CD4-positive, alpha-beta T cell treated with Interleukin-1 beta for 1 hour (primary cell): ENCODE results near the gene LRRC57.
"Not testable (repeated sequence)": the region's sequence is repeated elsewhere in the genome, so short reads cannot be mapped to it uniquely, and the experiment has no call there.

Source experiments
- DNase-seq, 2 donors: peaks; one replicate each; pipeline ENCODE4 v3.0.0-alpha.2; 2020 to 2022

The LRRC57 gene

DNA sequence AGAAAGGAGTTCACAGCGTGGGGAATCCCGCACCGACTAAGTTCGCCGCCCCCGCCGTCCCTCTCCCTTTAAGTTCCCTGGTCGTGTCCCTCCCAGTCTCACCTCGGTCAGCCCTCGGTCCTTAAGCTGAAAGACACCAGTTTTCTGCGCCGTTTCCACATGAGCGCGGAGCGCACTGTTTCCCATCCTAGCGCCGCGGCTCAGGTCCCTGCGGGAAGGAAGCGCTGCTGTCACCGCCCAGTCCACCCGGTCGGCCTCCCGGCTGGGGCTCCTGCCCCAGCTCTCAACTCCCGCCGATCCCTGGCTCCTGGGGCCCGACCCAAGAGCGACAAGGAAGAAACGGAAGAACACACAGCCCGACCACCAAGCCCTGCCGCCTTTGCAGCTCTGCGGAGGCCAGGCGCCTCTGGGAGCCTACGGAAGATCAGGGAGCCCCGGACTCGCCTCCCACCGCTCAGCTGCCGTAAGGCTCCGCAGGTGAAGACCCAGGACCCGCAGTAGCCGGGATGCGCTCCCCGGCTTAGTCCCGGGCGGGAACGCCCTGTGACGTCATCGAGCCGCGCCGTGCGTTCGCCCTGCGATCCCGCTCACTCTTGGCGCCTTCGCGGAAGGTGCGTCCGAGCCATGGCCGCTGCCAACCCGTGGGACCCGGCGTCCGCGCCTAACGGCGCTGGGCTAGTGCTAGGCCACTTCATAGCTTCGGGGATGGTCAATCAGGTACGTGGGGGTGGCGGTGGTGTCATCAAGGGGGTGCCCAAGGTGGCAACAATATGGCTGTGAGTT lies at the start of gene LRRC57, which contains the start of gene HAUS2:
Gene LRRC57 (minus strand): TSS at position 545 of the 783 bp plus-strand sequence. CDS start 359 bp downstream, at position 186.
Gene HAUS2 (plus strand): TSS at position 590 of the 783 bp plus-strand sequence. CDS start 35 bp downstream, at position 625.
- DNase-seq: peak; percentile 84 to 86

DNA sequence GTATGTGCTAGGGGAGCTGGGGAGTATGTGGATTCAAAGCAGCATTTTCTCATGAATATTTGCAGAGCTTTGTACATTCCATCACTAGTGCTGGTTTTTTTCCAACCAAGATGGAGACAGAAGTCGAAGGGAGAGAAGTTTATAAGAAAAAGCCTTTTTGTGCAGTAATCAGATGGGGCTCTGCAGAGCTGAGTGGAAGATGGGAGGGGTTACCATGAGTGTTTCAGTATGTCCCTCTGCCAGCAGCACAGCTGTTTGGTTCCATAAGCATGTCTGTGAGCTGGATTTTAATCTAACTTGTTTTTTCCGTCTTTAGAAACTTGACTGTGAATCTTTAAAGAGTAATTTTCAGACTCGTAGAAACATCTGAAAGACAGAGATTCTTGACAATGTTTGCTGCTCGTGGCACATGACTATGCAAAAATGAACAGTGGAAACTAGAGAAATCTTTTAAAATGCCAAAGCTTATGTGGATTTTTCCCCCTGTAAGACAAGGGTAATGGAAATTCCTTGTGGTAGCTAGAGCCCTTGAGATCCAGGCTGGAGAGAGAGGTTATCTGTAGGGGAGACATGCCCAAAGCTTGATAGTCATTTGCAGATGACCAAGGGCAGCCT lies 47.1 kb upstream of the LRRC57 start:
- DNase-seq: no peak

DNA sequence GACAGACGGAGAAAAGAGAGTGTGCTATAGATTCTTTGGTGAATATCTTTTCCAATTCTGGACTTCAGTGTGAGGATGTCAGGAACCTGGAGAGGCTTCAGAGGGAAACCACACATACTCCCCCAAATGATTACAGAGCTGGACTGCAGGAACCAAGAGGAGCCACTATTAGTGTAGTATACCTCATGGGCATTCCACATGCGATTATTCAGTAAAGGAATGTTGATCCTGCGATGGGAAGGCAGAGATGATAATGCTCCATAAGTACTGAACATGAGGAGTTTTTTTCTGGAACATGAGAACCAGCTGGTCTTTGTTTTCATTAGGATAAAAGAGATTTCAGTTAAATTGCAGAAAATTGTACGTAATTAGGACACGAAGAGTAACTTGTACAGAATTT lies 45.5 kb upstream of the LRRC57 start:
- no peak for DNase-seq

DNA sequence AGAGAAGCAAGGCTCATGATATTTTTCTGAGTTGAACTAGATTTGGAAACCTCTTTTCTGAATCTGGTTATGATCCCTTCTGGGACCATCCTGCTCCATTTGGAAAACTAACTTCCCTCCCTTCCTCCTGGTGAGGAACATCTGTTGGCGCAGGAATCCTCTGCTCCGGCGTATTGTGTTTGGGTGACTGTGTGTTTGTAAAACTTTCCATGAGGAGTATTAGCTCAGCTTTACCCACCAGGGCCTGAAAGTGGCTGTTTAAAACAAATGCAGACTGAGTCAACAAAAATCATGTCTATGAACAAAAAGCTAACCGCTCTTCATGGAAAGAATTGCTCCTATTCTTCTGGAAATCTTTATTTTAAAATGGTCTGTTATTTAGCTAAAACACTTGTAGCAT lies 44.5 kb upstream of the LRRC57 start:
- DNase-seq: no peak

DNA sequence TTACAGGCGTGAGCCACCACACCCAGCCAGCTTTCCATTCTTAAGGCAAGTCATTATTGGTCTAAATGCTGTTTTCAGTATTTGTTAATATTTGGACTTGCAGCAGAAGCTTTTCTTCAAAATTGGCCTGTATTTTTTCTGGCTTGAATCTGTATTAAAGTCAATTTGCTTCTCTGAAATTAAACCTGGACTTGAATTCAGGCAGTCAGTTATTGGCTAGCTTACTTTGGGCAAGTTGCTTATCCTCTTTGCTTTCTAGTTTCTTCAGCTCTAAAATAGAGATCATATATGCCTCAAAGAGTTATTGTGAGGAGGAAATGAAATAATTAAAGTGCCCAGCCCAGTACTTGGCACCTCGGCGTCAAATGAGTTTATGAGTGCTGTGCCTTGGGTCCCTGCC lies 44.1 kb upstream of the LRRC57 start:
- DNase-seq: no peak

DNA sequence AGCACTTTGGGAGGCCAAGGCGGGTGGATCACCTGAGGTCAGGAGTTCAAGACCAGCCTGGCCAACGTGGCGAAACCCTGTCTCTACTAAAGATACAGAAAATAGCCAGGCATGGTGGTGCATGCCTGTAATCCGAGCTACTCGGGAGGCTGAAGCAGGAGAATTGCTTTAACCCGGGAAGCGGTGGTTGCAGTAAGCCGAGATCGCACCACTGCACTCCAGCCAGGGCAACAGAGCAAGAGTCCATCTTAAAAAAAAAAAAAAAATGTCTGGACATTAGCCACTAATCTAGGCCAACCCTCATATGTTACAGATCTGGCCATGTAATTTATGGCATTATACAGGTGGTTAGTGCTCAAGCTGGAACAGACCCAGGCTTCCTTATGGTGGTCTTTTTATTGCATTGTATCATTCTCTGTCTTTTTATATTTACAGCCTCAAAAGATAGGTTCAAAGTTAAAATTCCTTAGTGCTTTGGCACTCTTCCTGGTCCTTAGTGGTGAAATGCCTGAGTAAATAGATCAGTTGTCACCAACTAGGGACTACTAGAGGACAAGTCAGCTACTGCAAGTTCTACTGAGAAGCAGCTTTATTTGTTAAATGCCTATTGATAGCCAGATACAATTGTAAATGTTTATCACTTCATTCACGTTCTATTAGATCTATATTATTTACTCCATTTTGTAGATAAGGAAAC lies 42.8 kb upstream of the LRRC57 start:
- no peak for DNase-seq

DNA sequence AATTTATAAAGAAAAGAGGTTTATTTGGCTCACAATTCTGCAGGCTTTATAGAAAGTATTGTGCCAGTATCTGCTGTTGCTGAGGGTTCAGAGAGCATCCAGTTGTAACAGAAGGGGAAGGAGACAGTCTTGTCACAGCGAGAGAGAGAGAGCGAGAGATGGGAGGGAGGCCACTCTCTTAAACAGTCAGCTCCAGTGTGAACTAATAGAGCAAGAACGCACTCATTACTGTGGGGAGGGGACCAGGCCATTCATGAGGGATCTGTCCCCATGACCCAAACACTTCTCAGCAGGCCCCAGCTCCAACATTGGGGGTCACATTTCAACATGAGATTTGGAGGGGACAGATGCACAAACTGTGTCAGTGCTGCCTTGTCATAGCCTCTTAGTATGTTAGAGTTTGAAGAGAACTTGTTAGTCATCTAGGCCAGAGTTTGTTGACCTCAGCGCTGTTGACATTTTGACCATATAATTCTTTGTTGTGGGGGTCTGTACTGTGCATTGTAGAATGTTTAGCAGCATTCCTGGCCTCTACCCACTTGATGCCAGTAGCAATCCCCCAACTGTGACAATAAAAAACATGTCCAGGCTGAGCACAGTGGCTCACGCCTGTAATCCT lies 42.1 kb upstream of the LRRC57 start:
- no peak for DNase-seq

DNA sequence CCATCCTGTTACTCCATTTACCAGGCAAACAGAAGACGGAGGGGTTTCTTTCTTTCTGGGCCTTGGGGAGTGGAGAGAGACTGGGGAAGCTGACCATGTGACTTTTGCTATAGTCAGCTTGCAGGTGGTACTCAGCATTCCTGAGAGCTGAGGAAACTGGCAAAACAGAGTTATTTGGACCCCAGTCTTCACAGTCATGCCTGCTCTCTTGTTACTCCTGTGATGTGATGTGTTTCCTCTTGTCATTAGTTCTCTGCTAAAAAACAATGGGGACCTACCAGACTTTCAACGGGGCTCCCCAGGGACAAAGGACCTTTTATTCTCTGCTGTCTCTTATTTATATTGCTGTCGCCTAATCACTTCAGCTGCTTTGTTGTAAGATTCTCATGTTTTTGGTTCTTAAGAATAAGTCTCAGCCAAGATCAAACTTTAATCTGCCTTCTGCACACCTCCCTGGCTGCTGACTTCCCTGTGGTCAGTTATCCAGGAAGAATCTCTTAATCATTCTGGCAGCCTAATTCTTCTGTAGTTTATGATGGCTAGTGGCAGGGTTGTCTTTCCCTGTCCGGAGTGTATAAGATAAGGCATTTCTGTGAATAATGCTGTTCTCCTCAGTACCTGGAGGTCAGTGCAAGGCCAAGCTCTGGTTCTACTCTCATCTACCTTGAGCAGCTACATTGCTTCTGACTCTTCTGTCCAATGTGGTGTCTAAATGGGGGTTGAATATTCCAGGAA lies 35.6 kb upstream of the LRRC57 start:
- DNase-seq: no peak

DNA sequence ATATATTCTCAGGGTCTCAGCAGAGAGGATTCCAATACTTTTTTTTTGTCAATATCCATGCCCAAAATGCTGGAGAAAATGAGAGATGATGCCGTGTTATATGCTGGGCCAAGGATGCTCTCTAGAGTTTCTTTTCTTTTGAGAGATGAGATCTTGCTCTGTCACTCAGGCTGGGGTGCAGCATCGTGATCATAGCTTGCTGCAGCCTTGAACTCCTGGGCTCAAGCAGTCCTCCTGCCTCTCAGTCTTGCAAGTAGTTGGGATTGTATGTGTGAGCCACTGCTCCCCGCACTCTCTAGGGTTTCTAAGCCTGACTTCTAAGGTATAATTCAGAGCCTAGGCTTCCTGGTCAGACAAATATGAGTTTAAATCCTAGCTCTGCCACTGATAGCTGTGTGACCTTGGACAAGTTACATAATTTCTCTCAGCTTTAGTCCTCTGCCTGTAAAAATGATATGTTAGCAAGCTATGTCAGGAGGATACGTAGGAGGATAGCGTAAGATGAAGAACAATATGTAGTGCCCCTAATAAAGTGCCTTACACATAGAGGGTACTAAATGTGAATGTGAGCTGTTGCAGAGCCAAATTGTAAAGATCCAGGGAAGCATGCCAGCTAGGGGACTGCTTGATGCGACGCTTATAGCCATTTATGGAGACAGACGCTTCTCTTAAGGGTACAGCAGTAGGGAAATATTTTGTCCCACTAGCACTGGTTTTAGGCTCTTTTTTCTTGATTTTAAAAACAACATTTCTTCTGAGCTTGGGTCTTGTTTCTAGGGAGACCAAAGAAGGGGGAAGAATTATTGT lies 34.2 kb upstream of the LRRC57 start:
- no peak for DNase-seq

DNA sequence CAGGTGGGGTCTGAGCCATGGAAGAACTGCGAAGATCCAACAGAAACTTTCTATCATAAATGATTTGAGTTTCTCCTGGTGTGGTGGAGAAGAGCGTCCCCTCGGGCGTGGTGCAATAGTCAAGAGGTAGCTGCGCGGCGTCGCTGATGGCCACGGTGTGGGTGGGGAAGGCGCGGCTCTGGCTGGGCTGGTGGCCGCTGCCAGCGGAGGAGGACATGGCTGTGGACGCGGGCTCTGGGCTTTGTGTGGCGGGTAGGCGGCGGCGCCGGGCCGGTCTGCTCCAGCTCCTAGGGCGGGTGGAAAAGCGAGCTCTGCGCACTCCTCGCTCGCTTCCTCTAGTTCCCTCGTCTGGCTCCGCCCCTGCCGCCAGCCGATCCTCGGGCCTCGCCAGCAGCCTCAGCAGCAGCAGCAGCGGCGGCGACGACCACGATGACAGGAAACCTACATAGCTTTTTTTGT lies 32.7 kb upstream of the LRRC57 start:
- peak; percentile 76 to 78 for DNase-seq

DNA sequence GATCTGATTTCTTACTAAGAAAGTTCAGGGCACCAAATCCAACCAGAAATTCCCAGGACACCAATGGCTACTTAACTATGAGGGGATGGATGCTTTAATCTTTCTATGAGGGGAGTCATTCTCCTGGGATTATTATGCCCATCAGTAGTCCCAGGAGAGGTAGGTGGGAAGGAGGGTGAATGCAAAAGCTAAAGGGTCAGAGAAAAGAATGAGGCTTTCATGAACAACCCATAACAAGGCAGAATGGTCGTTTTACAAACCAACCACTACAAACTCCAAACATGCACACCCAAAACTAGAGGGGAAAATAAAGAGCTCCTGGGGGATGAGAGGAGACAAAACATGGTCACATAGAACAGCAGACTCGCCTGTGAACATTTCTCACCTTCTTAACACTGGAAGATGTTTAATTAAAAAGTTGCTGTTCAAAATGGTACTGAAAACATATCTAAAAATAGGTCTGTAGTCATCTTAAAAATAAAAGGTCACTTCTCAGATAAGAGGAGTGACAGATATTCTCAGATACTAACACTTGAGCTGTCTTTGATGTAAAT lies 30.5 kb upstream of the LRRC57 start:
- DNase-seq: no peak

DNA sequence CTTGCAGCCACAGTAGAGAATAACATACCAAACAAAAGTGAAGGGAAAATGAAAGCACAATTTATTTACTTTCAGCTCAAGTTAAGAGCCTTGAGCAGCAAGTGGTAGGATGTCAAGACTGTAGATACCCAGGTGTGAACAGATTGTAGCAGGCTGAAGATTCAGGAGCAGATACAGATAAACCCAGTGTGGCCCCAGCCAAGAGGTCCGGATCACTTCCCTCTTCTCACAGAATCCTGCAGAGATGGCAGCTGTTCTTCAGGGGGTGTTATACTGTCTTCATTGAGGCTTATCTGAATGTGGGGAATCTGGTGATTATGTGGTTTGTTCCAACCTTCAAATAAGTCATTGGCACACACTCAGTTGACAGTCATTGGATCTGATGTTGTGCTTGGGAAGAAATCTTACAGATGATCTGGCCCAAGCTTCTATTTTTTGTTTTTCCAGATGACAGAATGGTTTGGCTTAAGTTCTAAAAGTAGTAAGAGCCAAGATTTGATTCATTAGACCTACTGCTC lies 29.0 kb upstream of the LRRC57 start:
- no peak for DNase-seq

DNA sequence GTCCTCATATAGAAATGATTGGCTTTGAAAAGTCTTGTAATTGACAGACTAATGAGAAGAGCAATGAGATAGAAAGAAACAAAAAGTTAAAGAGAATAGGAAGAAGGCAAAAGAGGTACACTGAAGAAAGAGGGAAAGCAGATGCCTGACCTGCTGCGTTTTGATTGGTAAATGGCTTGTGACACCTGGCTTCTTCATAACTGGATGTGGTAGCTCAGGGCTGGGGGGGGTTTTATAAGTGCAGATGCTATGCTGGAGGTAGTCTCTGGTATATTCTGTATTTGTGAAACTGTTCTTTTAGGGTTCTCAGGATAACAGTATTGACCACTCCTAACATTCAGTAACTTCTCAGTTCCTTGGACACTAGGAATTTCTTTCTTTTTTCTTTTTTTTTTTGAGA lies 28.2 kb upstream of the LRRC57 start:
- DNase-seq: no peak

DNA sequence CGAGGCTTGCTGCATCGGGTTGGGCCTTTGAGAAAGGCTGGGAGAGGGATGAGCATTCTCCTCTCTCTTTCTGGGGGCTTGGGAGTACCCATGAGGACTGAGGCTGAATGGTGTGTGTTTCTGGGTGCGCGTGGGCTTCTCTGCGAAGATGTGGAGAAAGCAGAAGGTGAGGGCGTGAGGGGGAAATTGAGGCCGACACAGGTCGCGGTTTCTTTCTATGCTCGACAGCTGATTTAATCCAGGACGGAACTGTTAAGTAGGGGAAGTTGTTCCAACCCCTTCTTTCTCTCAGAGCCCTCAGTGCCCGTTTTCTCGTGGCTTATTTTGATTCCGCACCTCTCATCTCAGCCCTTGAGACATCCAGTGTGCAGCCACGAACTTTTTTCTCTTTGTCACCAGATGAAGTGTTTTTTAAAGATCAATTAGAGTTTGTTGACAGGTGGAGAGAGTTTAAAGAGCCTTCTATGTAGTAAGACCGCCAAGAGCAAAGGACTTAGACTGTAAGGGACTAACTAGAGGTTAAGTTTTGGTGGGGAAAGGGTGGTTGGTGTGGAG lies 27.5 kb upstream of the LRRC57 start:
- DNase-seq: no peak

DNA sequence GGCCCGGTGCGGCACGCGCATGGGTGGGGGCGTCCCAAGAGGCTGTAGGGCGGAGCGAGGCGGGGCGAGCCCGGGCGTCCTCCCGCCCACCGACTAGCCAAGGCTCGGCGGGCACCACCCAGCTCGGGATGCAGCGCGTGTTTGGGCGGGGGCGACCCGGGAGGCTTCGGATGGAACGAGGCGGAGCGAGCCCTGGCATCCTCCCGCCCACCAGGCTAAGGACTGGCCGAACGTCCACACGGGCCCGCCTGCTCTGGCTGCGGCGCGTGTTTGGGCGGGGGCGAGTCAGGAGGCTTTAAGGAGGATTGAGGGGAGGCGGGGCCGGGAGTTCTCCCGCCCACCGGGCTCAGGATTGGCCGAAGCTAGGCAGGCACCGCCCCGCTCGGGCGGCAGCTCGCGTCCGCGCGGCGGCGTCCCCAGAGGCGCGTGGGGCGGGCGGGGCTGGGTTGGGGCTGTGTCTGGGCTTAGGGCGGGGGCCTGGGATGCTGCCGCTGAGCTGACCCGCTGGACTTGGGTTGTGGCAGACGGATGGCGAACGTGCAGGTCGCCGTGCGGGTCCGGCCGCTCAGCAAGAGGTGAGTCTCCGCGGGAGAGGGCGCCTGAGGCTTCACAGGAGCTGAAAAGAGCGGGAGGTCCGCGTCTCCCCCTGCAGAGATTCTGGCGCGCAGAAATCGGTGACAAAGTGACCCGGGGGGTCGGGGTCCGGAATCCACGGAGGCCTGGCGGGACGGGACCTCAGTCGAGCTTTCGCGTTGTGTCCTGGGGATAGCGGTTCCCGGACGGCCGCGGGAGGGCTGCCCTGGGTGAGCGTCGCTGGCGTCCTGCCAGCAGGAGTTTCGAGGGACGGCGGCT lies 26.8 kb upstream of the LRRC57 start, which contains the start of gene STARD9:
Gene STARD9 (plus strand): TSS at position 419 of the 852 bp plus-strand sequence. CDS start 110 bp downstream, at position 529.
- peak; percentile 94 to 95 for DNase-seq

DNA sequence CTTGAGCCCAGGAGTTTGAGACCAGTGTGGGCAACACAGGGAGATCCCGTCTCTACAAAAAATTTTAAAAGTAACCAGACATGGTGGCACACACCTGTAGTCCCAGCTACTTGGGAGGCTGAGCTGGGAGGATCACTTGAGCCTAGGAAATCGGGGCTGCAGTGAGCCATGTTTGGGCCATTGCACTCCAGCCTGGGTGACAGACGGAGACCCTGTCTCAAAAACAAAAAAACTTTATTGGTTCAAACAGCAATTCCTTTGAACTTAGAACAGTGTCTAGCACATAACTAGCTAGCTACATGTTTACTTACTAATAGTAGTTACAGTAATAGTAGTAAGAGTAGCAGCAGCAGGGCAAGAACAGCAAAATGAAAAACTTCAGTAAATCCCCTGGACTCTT lies 10.1 kb upstream of the LRRC57 start:
- DNase-seq: no peak

DNA sequence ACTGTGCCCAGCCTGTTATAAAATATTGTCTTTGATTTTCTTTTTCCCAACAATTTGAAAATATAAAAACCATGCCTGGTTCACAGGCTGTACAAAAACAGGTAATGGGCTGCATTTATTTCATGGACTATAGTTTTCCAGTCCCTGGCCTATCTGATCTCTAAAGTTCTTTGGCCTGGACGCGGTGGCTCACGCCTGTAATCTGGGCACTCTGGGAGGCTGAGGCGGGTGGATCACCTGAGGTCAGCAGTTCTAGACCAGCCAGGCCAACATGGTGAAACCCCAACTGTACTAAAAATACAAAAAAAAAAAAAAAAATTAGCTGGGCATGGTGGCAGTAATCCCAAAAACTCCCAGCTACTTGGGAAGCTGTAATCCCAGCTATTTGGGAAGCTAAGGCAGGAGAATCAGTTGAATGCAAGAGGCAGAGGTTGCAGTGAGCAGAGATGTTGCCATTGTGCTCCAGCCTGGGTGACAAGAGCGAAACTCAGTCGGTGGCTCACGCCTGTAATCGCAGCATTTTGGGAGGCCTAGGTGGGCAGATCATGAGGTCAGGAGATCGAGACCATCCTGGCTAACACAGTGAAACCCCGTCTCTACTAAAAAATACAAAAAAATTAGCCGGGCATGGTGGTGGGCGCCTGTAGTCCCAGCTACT lies 8.1 kb upstream of the LRRC57 start:
- not testable (repeated sequence) for DNase-seq

DNA sequence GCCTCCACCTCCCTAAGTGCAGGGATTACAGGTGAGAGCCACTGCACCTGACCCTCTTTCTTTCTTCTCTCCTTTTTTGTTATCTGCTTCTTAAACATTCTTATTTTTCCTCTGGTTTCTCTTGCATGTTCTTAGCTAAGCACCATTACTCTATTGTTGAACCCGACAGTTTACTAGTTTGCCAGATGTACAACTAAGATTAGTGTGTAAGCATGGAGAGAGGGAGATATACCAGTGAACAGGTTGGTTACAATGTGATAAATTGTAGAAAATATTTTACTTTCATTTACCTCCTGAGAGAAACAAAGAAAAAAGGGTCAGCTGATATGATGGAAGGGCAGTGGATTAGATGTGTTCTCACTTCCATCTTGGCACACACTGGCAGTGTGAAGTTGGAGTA lies 5.0 kb upstream of the LRRC57 start:
- DNase-seq: no peak
